SK-N-SH (cell line): ENCODE measurements around the gene DYDC2.

ENCODE experiments used
- CTCF ChIP-seq: fragments of 200-600 bp; sonication (generic); IDR thresholded peaks from 2 replicates; pipeline ENCODE4 v1.6.1; 2017; ENCODE audit warnings: antibody characterized with exemption, mild to moderate bottlenecking, moderate library complexity
- EZH2phosphoT487 ChIP-seq: fragments of 200-600 bp; sonication (generic); IDR thresholded peaks from 2 replicates; pipeline ENCODE4 v1.6.1; 2017; ENCODE audit warnings: low read depth, mixed run types, mild to moderate bottlenecking, antibody characterized with exemption, moderate library complexity, borderline replicate concordance
- TAF1 ChIP-seq: IDR thresholded peaks from 2 replicates; pipeline ENCODE4 v1.6.1; 2012; ENCODE audit warnings: low read depth, mild to moderate bottlenecking, low read length, moderate library complexity, borderline replicate concordance
- ZBTB33 ChIP-seq: IDR thresholded peaks from 2 replicates; pipeline ENCODE4 v1.4.0; 2012; ENCODE audit warnings: low read depth, borderline replicate concordance
- TF ChIP-seq, protein P1 (sequence below): IDR thresholded peaks from 2 replicates; pipeline ENCODE4 v1.4.0; 2012; ENCODE audit warnings: low read depth, borderline replicate concordance

GRCh38 chr10:80323311-80323710, 33.3 kb upstream of the DYDC2 start:
- TF ChIP-seq TAF1 = no peak
- TF ChIP-seq CTCF = no peak
- no peak for TF ChIP-seq EZH2phosphoT487
- TF ChIP-seq, protein P1, sequence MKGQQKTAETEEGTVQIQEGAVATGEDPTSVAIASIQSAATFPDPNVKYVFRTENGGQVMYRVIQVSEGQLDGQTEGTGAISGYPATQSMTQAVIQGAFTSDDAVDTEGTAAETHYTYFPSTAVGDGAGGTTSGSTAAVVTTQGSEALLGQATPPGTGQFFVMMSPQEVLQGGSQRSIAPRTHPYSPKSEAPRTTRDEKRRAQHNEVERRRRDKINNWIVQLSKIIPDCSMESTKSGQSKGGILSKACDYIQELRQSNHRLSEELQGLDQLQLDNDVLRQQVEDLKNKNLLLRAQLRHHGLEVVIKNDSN = no peak
- TF ChIP-seq ZBTB33 = no peak
